ENCODE measurements around the gene ARHGEF2. TPM values are rescaled to one million over a fixed set of nuclear protein-coding genes. Genes with fewer than 3 reads are reported as not detected.

ARHGEF2 gene
- total and polyA plus RNA-seq, 2 donors (not counting 1 experiment from before 2014, with no cell fraction given) = 241 to 245 TPM

DNA sequence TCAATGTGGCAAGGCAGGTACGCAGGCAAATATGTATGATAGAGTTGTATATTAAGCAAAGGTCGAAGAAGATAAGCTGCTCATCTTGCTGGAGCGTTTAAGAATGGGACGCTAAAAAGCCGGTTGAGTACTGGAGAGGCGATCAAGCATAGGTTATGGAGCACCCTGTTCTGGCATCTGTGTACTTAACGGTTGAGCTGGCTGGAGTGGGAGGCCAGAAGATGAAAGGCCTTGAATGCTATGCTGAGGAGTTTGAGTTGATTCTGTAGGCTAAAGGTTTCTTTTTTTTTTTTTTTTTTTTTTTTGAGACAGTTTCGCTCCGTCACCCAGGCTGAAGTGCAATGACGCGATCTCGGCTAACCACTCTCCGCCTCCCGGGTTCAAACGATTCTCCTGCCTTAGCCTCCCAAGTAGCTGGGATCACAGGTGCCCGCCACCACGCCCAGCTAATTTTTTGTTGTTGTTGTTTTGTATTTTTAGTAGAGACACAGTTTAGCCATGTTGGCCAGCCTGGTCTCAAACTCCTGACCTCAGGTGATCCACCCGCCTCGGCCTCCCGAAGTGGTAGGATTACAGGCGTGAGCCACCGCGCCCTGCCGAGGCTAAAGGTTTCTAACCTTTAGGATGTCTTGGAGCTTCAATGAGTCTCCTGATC is 43.3 kb downstream of the ARHGEF2 start:
- Histone ChIP-seq H3K4me2 (replicated peaks; ENCODE audit: low read depth, low read length, poor library complexity, severe bottlenecking) (peak overlapping the region; percentile 68), H3K4me3 (ENCODE audit: control extremely low read depth in 1 of 5, extremely low read depth in 1 of 5, insufficient read depth in 1 of 5, low read depth in 2 of 5, low read length in 4 of 5) (peak overlapping the region; percentile 79 to 97 (median 84)), H4K20me1 (ENCODE audit: control insufficient read depth, insufficient read depth, low read length, poor library complexity, severe bottlenecking) (peaks cover 20% of the 10 kb centered on the region), H3K36me3 (replicated peaks in 1 of 2; ENCODE audit: control extremely low read depth in 1 of 2, control insufficient read depth in 1 of 2, extremely low read depth in 1 of 2, insufficient read depth in 2 of 2, low read length in 1 of 2) (peaks cover 2 to 23% of the 10 kb centered on the region in 2 experiments), H2AFZ (ENCODE audit: insufficient read depth, low read depth, low read length, poor library complexity, severe bottlenecking) (peak overlapping the region; percentile 79), H3K4me1 (ENCODE audit: control insufficient read depth in 2 of 2, insufficient read depth in 2 of 2, low read length in 2 of 2) (peaks cover 49 to 62% of the 10 kb centered on the region in 2 donors), H3K27me3 (replicated peaks in 1 of 4; ENCODE audit: control extremely low read depth in 1 of 4, control insufficient read depth in 3 of 4, insufficient read depth in 4 of 4, low read length in 3 of 4) (no peaks in the 10 kb centered on the region), H3K9ac (ENCODE audit: low read length) (peak overlapping the region; percentile 60), H3K27ac (ENCODE audit: low read length in 2 of 2) (peak overlapping the region; percentile 82 to 89), H3K79me2 (ENCODE audit: control insufficient read depth, insufficient read depth, low read length) (peaks cover 69% of the 10 kb centered on the region), H3K9me3 (ENCODE audit: control extremely low read depth in 1 of 3, control insufficient read depth in 2 of 3, insufficient read depth in 1 of 3, low read length in 2 of 3) (no peaks in the 10 kb centered on the region)
- intact Hi-C loops (cut with micrococcal nuclease) = loop anchor here (1.0 to 5.0 kb wide), 6 partner anchors 11 to 132 kb away; partner anchors contain the start of genes GON4L, LAMTOR2 and RIT1
- no peaks in the 10 kb centered on the region for H3K9me3 Mint-ChIP-seq (ENCODE audit: insufficient read depth)
- no peak for DNase-seq
- peaks cover 41% of the 10 kb centered on the region for H3K4me1 Mint-ChIP-seq
- no peak overlapping the region for H3K27ac Mint-ChIP-seq
- TF ChIP-seq EZH2 (IDR thresholded peaks at IDR 0.05; ENCODE audit: borderline replicate concordance, insufficient read depth, low read depth, low read length, poor library complexity, severe bottlenecking) = no peak
- TF ChIP-seq, protein P1, sequence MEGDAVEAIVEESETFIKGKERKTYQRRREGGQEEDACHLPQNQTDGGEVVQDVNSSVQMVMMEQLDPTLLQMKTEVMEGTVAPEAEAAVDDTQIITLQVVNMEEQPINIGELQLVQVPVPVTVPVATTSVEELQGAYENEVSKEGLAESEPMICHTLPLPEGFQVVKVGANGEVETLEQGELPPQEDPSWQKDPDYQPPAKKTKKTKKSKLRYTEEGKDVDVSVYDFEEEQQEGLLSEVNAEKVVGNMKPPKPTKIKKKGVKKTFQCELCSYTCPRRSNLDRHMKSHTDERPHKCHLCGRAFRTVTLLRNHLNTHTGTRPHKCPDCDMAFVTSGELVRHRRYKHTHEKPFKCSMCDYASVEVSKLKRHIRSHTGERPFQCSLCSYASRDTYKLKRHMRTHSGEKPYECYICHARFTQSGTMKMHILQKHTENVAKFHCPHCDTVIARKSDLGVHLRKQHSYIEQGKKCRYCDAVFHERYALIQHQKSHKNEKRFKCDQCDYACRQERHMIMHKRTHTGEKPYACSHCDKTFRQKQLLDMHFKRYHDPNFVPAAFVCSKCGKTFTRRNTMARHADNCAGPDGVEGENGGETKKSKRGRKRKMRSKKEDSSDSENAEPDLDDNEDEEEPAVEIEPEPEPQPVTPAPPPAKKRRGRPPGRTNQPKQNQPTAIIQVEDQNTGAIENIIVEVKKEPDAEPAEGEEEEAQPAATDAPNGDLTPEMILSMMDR (IDR thresholded peaks at IDR 0.05) = no peak
- no peak for ATAC-seq (ENCODE audit: low read depth)
- no peaks in the 10 kb centered on the region for H3K27me3 Mint-ChIP-seq
- ChIA-PET POLR2A (interaction anchor here (0.6 to 2.5 kb wide), 8 partner anchors 10 to 302 kb away, joined by 3 to 33 read pairs (median 9); partner anchors contain the start of gene ARHGEF2), CTCF (interaction anchor here (1.0 to 6.3 kb wide), 13 partner anchors 9 to 194 kb away, joined by 3 to 83 read pairs (median 5); partner anchors contain the start of gene ARHGEF2)
- no peak overlapping the region for H3K4me3 Mint-ChIP-seq
- WGBS (ENCODE audit: insufficient coverage) = 82% methylated on average over 13 of the region's 24 CpGs
